ENCODE data around the gene LIFR.
A peak's percentile ranks its signal among the peaks of the same experiment; 100 is the strongest.
"Not testable (repeated sequence)": the region's sequence is repeated elsewhere in the genome, so short reads cannot be mapped to it uniquely, and the experiment has no call there.

LIFR gene

DNA sequence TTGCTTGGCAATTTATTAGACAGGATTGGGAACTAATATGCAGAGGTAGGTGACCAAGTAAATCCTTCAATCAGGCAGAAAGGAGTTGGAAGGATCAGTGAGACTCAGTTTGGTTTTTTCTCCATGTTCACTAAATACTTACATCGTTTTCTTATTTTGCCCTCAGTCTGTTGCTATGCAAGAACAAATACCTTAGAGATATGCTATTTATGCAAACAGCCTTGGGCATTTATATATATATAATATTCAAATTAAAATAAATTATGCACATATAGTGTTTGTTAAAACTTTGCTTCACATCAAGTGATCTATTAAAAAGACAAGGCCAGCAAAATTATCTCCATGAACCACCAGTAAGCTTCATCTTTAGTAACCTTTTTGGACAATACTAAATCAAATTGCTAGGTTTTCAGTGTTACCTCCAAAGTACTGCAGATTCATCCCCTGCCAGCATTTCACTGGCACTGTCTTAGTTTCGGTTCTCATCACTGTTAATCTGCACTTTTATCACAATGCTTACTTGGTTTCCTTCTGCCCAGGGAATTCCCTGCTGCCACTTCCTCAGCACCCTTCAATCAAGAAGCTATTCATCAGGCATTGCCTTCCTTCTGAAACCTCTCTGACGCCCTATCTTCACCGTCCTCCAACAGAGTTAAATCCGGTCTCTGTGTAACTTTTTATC lies 26.0 kb upstream of the LIFR start:
- no peak for DNase-seq

- DNase-seq, result no peak
These were observed 25.2 kb upstream of the LIFR start for GRCh38 chr5:38581597-38581996.

DNA sequence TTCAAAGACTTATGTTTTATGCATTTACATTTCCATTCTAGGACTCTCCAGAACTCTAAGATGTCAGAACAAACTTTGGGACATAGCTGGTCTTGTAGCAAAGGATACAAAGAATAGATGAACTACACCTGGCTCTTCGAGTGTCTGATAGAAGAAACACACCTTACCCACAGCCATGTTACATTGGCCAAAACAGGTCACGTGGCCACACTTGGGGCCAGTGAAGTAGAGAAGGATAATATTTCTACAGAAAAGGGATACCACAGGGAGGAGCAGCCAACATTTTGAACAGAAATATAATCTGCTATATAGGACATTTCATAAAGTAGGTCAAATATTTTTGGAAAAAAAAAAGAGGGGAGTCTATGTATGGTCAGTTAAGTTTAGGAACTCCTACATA lies 22.7 kb upstream of the LIFR start:
- no peak for DNase-seq

GRCh38 chr5:38576961-38577684 lies 20.7 kb upstream of the LIFR start:
- no peak for DNase-seq

GRCh38 chr5:38576442-38576841 lies 20.0 kb upstream of the LIFR start:
- no peak for DNase-seq

GRCh38 chr5:38575476-38575875 lies 19.0 kb upstream of the LIFR start:
- no peak for DNase-seq

GRCh38 chr5:38574009-38574408 lies 17.6 kb upstream of the LIFR start:
- DNase-seq, result no peak

DNA sequence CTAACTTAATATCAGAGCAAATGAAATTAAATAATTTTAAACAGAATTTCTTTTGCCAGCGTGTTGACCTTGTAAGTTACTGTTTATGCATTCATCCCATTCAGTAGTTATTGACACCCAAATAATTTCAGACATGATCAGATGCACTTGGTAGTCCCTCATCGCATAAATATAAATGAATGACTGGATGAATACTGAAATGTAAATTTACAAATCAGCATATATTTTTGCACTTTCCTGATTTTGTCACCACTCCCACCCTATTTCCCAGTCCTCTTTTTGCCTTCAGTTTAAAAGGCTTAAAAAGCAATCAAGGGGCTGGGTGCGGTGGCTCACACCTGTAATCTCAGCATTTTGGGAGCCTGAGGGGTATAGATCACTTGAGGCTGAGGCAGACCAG lies 17.1 kb upstream of the LIFR start:
- DNase-seq, result no peak

DNA sequence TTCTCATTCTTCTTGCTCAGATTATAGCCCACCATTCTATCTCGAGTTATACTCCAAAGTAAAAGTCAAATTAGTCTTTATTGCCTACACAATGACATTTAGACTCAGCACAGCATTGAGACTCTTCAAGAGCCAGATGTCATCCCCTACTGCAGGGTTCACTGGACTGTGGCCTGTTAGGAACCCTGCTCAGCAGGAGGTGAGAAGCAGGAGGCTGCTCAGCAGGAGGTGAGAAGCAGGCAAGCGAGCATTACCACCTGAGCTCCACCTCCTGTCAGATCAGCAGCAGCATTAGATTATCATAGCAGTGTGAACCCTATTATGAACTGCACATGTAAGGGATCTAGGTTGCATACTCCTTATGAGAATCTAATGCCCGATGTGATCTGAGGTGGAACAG lies 12.7 kb upstream of the LIFR start:
- no peak for DNase-seq

DNA sequence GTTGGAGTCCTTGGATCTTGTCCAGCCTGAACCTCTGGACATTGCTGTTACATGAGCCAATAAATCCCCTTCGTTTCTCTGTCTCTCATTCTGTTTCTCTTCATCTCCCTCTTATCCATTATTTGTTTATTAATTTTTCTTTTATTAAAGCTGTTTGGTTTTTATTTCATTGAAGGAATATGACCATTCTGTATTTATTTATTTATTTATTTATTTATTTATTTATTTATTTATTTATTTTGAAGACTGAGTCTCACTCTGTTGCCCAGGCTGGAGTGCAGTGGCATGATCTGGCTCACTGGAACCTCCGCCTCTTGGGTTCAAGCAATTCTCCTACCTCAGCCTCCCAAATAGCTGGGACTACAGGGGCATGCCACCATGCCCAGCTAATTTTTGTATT lies 10.9 kb upstream of the LIFR start:
- DNase-seq, result not testable (repeated sequence)

GRCh38 chr5:38563624-38564023 lies 7.2 kb upstream of the LIFR start:
- no peak for DNase-seq

GRCh38 chr5:38562444-38563210 lies 6.2 kb upstream of the LIFR start:
- DNase-seq, result no peak

GRCh38 chr5:38559428-38559827 lies 3.0 kb upstream of the LIFR start:
- no peak for DNase-seq

DNA sequence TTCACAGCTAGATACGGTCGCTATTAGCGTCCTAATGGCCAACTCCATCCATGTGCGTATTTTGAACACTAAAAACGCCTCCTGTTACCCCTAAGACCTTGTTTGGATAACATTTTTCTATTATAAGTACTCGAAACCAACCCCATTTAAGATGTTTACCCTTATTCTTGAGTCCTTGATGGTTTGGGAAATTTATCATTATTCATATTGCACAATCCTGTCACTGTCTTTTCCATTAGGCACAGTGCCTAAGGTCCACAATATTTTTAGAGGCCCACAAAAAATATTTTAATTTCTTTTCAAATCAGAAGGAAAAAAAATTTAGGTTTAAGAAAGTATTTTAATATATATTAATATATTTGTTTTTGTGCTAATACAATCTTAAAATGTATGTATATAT lies 1.3 kb upstream of the LIFR start:
- DNase-seq, result no peak

- no peak for DNase-seq
These were observed 863 bp upstream of the LIFR start for GRCh38 chr5:38557308-38557710.

DNA sequence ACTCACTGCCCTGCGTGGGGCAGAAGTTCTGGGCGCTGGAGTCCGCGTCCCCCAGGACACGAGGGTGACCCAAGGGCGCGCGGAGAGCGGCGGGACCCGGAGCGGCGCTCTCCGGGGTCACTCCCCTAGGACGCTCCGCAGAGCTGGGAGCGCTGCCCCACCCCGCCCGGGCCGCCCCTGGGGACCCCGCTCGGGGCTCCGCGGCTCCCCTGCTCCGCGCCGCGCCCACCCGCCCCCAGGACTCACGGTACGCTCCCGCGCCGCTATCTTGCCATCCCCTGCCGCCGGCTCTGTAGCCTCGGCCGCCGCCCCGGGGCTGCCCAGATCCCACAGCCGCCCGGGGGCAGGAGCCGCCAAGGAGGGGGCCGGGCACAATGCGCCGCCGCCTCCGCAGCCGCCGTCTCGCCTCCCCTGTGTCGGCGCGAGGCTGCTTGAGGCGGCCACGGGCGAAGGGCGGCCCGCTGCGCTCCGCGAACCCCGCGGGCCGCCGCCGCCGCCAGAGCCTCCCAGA lies 303 bp downstream of the LIFR start:
- no peak for DNase-seq

DNA sequence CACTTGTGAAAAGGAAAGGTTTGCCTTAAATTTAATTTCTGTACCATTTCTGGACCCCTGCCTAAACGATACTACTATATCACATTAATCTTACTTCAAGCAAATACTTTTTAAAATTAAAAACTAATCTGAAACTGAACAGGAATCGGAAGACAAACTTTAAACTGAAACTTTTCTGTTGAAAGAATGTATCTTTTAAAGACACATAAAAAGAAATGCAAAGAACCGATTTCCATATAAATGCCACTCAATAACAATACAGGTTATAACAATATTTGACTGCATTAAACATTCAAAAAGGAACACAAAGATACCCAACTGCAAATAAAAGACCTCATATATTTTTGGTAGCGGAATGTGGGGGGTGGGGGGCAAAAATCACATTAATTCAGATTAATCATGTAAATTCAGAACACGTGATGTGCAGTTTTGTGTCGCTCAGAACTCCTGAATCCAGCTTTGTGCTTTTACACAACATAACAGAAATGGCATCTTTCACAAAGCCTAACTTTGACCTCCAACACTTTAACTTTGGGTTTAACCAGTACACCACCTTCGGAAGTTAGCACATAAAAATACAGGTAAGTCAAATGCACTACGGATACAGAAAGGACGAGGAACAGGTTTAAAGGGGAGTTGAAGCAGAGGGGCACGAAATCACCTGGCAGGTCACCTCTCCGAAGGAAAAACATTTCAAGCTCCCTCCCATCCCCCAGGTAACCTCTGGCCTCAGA lies 925 bp downstream of the LIFR start:
- DNase-seq, result no peak

DNA sequence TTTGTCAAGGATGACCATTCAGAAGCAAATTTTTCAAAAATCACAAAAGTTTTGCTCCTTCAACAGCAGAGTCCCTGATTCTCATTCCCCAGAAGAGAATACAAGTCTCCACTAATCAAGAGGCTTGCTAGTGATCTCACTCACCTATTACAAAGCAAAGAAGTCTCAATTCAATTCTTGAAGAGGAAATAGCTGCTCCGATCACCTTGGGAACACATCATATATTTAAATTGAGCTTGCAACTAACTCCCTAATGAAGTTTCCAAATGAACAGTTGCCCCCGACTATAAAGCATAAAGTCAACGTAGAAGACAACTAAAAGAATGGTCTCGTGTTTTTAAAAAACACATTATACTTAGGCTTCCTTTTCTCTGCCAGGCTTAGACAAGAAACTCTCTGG lies 1.6 kb downstream of the LIFR start:
- no peak for DNase-seq

DNA sequence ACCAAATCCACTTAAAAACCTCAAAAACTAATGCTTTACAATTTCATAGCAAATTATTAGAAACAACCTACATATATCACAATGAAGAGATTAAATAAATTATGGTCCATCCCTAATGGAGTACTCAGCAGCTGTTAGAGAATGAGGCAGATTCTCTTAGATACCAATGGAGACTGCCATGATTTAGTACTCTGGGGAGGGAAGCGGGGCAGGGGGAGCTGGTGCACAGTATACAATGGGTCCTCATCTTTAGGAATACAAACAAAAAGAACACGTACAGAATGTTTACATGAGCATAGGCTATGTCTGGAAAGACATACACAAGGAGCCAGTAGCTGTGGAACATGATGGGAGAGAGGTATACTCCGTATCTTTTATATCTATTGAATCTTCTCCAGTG lies 2.0 kb downstream of the LIFR start:
- no peak for DNase-seq

GRCh38 chr5:38553001-38553521 lies 3.4 kb downstream of the LIFR start:
- DNase-seq, result no peak

GRCh38 chr5:38551030-38552017 lies 5.1 kb downstream of the LIFR start:
- DNase-seq, result peak; percentile 27

All from NCI-H526 treated with DMSO at 0.1 percent for 48 hours (cell line).